ENCODE data around the gene PACC1. TPM values are rescaled to one million over a fixed set of nuclear protein-coding genes. Genes with fewer than 3 reads are reported as not detected.

Gene PACC1
- total RNA-seq, 1 experiment from 2014 or later = 37.5 TPM

GRCh38 chr1:212455803-212456528 lies 41.3 kb upstream of the PACC1 start:
- H3K9ac ChIP-seq (ENCODE audit: low read length) = no peak overlapping the region
- no peaks in the 10 kb centered on the region for H4K20me1 ChIP-seq (ENCODE audit: low read length)
- no peaks in the 10 kb centered on the region for H3F3A ChIP-seq (ENCODE audit: low read length, unreplicated experiment)
- BruUV-seq (replicated peaks) = no TSS peak
- peaks cover 3% of the 10 kb centered on the region; the same call in 1 of the 2 replicates for H3K4me1 ChIP-seq (ENCODE audit: insufficient read depth, low read length)
- no peak for TF ChIP-seq EZH2phosphoT487 (IDR thresholded peaks at IDR 0.05; ENCODE audit: borderline replicate concordance, low read length)
- TF ChIP-seq CTCF (conservative IDR thresholded peaks at IDR 0.05; ENCODE audit: low read depth, low read length) = peak; percentile 100
- no peak for TF ChIP-seq EZH2 (IDR thresholded peaks at IDR 0.05; ENCODE audit: low read length, unreplicated experiment)
- H3K27ac ChIP-seq (ENCODE audit: low read length) = no peak overlapping the region
- no peaks in the 10 kb centered on the region for H3K9me3 ChIP-seq (ENCODE audit: low read length)
- no peaks in the 10 kb centered on the region for H3K79me2 ChIP-seq (ENCODE audit: low read length)
- intact Hi-C loops (cut with micrococcal nuclease) = loop anchor here (1.0 to 5.0 kb wide), 8 partner anchors 88 to 781 kb away; partner anchors contain the start of gene NEK2
- ATAC-seq (peak; percentile 94), DNase-seq (peak; percentile 98)
- ChIA-PET POLR2A (ENCODE audit: unreplicated experiment) (interaction anchor here (0.6 to 1.1 kb wide), 2 partner anchors 22 to 106 kb away, joined by 3 read pairs; no protein-coding TSS in a partner anchor), CTCF (interaction anchor here (0.5 to 1.9 kb wide), 33 partner anchors 9 to 775 kb away, joined by 3 to 78 read pairs (median 4); partner anchors contain the start of genes ATF3, DTL and INTS7)
- no peaks in the 10 kb centered on the region for H3K9me2 ChIP-seq (replicated peaks; ENCODE audit: low read length)
- H3K4me3 ChIP-seq (ENCODE audit: low read length) = 0 out of 2 replicates have a peak overlapping the region, but pooled peaks have one; percentile 20
- no peaks in the 10 kb centered on the region for H3K27me3 ChIP-seq (ENCODE audit: low read length)
- peak overlapping the region; percentile 55 for H3K4me2 ChIP-seq (ENCODE audit: low read length)
- peak overlapping the region; percentile 56 for H2AFZ ChIP-seq (ENCODE audit: low read length)
- no peaks in the 10 kb centered on the region for H3K36me3 ChIP-seq (ENCODE audit: low read depth, low read length)

GRCh38 chr1:212455401-212455800 lies 40.7 kb upstream of the PACC1 start:
- Histone ChIP-seq H3K4me2 (ENCODE audit: low read length) (no peak overlapping the region), H3K36me3 (ENCODE audit: low read depth, low read length) (no peaks in the 10 kb centered on the region), H3K79me2 (ENCODE audit: low read length) (no peaks in the 10 kb centered on the region), H4K20me1 (ENCODE audit: low read length) (no peaks in the 10 kb centered on the region), H3K4me3 (ENCODE audit: low read length) (no peak overlapping the region), H3K27me3 (ENCODE audit: low read length) (no peaks in the 10 kb centered on the region), H3K4me1 (ENCODE audit: insufficient read depth, low read length) (peaks cover 3% of the 10 kb centered on the region; the same call in 1 of the 2 replicates), H3F3A (ENCODE audit: low read length, unreplicated experiment) (no peaks in the 10 kb centered on the region), H3K27ac (ENCODE audit: low read length) (no peak overlapping the region), H3K9ac (ENCODE audit: low read length) (no peak overlapping the region), H3K9me3 (ENCODE audit: low read length) (no peaks in the 10 kb centered on the region), H3K9me2 (replicated peaks; ENCODE audit: low read length) (no peaks in the 10 kb centered on the region), H2AFZ (ENCODE audit: low read length) (no peak overlapping the region)
- ChIA-PET POLR2A (ENCODE audit: unreplicated experiment) (interaction anchor here (1.1 kb wide), 1 partner anchor 22 kb away, joined by 3 read pairs; no protein-coding TSS in a partner anchor), CTCF (interaction anchor here (0.6 to 1.9 kb wide), 18 partner anchors 15 to 775 kb away, joined by 3 to 78 read pairs (median 6); partner anchors contain the start of genes DTL and INTS7)
- BruUV-seq (replicated peaks) = no TSS peak
- DNase-seq = no peak
- intact Hi-C loops (cut with micrococcal nuclease) = loop anchor here (5.0 kb wide), 2 partner anchors 327 to 443 kb away; no protein-coding TSS in a partner anchor
- TF ChIP-seq CTCF (conservative IDR thresholded peaks at IDR 0.05; ENCODE audit: low read depth, low read length) (no peak), EZH2phosphoT487 (IDR thresholded peaks at IDR 0.05; ENCODE audit: borderline replicate concordance, low read length) (no peak), EZH2 (IDR thresholded peaks at IDR 0.05; ENCODE audit: low read length, unreplicated experiment) (no peak)
- ATAC-seq = no peak
